Activated naive CD8-positive, alpha-beta T cell (primary cell): Measurements from ENCODE around the gene ILF2.

Experiments
- H3K27ac Mint-ChIP-seq: one replicate; pipeline ENCODE4 v1.8.0; 2021; ENCODE audit warnings: mixed read lengths
- H3K27me3 Mint-ChIP-seq: one replicate; pipeline ENCODE4 v1.8.0; 2021; ENCODE audit warnings: mixed read lengths
- H3K36me3 Mint-ChIP-seq: one replicate; pipeline ENCODE4 v1.8.0; 2021; ENCODE audit warnings: mixed read lengths
- H3K4me1 Mint-ChIP-seq: one replicate; pipeline ENCODE4 v1.8.0; 2021; ENCODE audit warnings: low read depth, mixed read lengths
- H3K4me3 Mint-ChIP-seq: one replicate; pipeline ENCODE4 v1.8.0; 2021; ENCODE audit warnings: mild to moderate bottlenecking, mixed read lengths
- H3K9me3 Mint-ChIP-seq: one replicate; pipeline ENCODE4 v1.8.0; 2021; ENCODE audit warnings: low read depth, mixed read lengths

The ILF2 gene

DNA sequence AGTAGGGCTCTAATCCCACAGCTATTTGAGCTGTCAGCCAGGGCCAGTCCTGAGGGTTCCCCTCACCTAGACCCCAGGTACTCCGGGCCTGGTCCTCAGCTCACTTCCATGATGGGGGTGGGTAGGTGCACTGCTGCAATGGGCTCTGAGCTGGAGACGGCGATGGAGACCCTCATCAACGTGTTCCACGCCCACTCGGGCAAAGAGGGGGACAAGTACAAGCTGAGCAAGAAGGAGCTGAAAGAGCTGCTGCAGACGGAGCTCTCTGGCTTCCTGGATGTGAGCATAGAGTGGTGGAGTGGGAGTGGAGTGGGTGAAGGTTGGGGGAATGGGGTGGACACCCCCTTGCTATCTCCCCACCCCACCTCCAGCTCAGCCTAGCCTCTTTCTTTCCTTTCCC lies 40.4 kb downstream of the ILF2 start:
- Mint-ChIP-seq H3K27me3 (no peaks in the 10 kb centered on the region), H3K36me3 (peaks cover 2% of the 10 kb centered on the region), H3K9me3 (no peaks in the 10 kb centered on the region), H3K4me3 (no peak overlapping the region), H3K4me1 (peaks cover 23% of the 10 kb centered on the region), H3K27ac (no peak overlapping the region)

DNA sequence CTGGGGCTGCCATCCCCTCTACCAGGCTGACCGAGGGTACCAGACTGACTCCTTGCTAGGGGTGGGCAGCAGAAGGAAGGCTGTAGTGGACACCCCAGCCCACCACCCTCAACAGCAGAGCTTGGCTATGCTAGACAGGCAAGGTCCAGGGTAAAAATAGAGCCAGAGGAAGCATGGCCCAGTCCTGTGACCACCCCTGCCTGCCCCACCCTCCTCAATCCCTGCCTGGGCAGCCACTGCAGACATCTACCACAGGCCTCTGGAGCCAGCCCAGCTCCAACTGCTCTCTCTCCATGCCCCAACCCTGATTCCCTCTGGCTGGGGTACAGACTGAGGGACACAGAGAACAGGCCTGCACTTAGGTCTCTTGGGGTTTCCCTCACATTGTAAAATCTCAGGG lies 40.8 kb downstream of the ILF2 start:
- Mint-ChIP-seq H3K36me3 (peaks cover 2% of the 10 kb centered on the region), H3K4me1 (peaks cover 23% of the 10 kb centered on the region), H3K4me3 (no peak overlapping the region), H3K27me3 (no peaks in the 10 kb centered on the region), H3K9me3 (no peaks in the 10 kb centered on the region), H3K27ac (no peak overlapping the region)

- no peak overlapping the region for H3K4me3 Mint-ChIP-seq
- H3K36me3 Mint-ChIP-seq, result peaks cover under 1% of the 10 kb centered on the region
- no peak overlapping the region for H3K27ac Mint-ChIP-seq
- no peaks in the 10 kb centered on the region for H3K27me3 Mint-ChIP-seq
- no peaks in the 10 kb centered on the region for H3K9me3 Mint-ChIP-seq
- peaks cover 23% of the 10 kb centered on the region for H3K4me1 Mint-ChIP-seq
Measured at GRCh38 chr1:153629343-153629665, 41.5 kb downstream of the ILF2 start.

GRCh38 chr1:153628638-153629342 lies 42.0 kb downstream of the ILF2 start:
- no peaks in the 10 kb centered on the region for H3K27me3 Mint-ChIP-seq
- H3K4me3 Mint-ChIP-seq, result no peak overlapping the region
- peaks cover 23% of the 10 kb centered on the region for H3K4me1 Mint-ChIP-seq
- H3K36me3 Mint-ChIP-seq, result no peaks in the 10 kb centered on the region
- H3K9me3 Mint-ChIP-seq, result no peaks in the 10 kb centered on the region
- H3K27ac Mint-ChIP-seq, result no peak overlapping the region

GRCh38 chr1:153627715-153628626 lies 42.8 kb downstream of the ILF2 start, which contains the start of gene S100A1:
TSS of gene S100A1 (plus strand) at chr1:153628434. CDS start at chr1:153630522, 2,088 bp downstream.
- H3K27ac Mint-ChIP-seq, result no peak within 1 kb of the TSS
- no peaks in the 10 kb centered on the region for H3K27me3 Mint-ChIP-seq
- H3K4me3 Mint-ChIP-seq, result no peak within 1 kb of the TSS
- peaks cover 15% of the 10 kb centered on the region for H3K4me1 Mint-ChIP-seq
- no peaks in the 10 kb centered on the region for H3K36me3 Mint-ChIP-seq
- H3K9me3 Mint-ChIP-seq, result no peaks in the 10 kb centered on the region

DNA sequence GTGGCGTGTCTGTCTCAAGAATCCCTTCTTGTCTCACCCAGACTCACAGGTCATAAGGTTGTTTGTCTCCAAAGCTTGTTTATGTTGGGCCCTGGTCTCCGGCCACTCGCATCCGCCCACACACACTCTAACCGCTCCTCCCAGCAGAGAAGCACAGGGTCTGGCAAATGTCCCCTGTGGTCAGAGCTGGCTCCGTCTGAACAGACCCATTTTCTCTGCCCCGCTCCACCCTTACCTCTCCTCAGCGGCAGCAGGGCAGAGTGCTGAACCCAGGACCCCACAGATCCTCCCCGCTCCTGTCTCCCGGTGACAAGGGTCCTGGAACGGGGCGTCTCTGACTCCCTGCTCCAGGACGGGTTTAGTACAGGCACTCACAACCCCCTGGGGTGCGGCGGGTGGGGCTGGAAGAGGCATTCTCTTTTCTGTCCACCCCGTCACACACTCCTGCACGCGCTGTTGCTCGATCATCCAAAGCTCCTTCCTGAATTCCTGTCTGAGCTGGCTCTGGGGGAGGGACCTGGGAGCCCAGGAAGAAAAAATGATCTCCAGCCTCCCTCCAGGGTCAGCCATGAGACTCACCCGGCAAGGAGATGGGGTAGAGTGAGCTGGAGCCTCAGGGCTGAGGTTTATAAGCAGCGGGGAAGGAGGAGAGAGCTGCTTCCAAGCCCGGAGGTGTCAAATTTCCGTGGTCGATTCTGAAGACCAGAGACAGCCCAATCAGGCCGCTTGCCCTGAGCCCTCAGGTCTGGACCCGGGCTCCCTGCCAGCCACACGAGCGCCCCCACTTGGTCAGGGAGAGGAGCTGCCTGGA lies 43.7 kb downstream of the ILF2 start, which contains the start of gene S100A13:
Gene S100A13, minus strand, starts transcription at position 602 of the 811 bp plus-strand sequence. CDS start 1,033 bp downstream, outside the sequence.
- H3K4me1 Mint-ChIP-seq, result peaks cover 9% of the 10 kb centered on the region
- H3K4me3 Mint-ChIP-seq, result no peak within 1 kb of the TSS
- H3K27ac Mint-ChIP-seq, result no peak within 1 kb of the TSS
- no peaks in the 10 kb centered on the region for H3K9me3 Mint-ChIP-seq
- H3K27me3 Mint-ChIP-seq, result no peaks in the 10 kb centered on the region
- H3K36me3 Mint-ChIP-seq, result no peaks in the 10 kb centered on the region

GRCh38 chr1:153626477-153626903 lies 44.3 kb downstream of the ILF2 start:
- H3K4me1 Mint-ChIP-seq, result peaks cover 6% of the 10 kb centered on the region
- no peaks in the 10 kb centered on the region for H3K27me3 Mint-ChIP-seq
- no peaks in the 10 kb centered on the region for H3K9me3 Mint-ChIP-seq
- no peak overlapping the region for H3K27ac Mint-ChIP-seq
- no peaks in the 10 kb centered on the region for H3K36me3 Mint-ChIP-seq
- H3K4me3 Mint-ChIP-seq, result no peak overlapping the region

DNA sequence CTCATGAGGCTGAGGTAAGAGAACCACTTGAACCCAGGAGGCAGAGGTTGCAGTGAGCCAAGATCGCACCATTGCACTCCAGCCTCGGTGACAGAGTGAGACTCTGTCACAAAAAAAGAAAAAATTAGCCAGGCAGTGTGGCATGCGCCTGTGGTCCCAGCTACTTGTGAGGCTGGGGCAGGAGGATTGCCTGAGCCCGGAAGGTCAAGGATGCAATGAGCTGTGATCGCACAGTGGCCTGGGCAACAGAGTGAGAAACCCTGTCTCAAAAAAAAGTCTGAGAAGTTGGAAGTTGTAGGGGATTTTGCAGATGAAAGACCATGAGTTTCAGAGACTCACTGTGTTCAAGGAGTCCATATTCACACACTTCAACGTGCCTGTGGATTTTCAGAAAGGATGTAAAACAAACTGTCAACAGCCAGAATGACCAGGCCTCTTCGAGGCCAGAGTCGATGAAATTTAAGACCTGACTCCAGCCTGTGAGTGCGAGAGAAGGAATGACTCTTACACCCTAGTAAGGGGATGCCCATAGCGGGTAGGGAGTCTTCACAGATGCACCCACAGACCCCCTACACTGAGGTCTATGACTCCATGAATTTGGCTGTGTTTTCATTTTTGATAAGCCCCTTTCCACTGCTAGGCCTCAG lies 45.7 kb downstream of the ILF2 start:
- Mint-ChIP-seq H3K4me1 (no peaks in the 10 kb centered on the region), H3K27me3 (no peaks in the 10 kb centered on the region), H3K36me3 (no peaks in the 10 kb centered on the region), H3K4me3 (no peak overlapping the region), H3K27ac (no peak overlapping the region), H3K9me3 (no peaks in the 10 kb centered on the region)

GRCh38 chr1:153623101-153623500 lies 47.7 kb downstream of the ILF2 start:
- no peak overlapping the region for H3K27ac Mint-ChIP-seq
- H3K4me3 Mint-ChIP-seq, result no peak overlapping the region
- no peaks in the 10 kb centered on the region for H3K9me3 Mint-ChIP-seq
- no peaks in the 10 kb centered on the region for H3K27me3 Mint-ChIP-seq
- no peaks in the 10 kb centered on the region for H3K36me3 Mint-ChIP-seq
- no peaks in the 10 kb centered on the region for H3K4me1 Mint-ChIP-seq

- H3K9me3 Mint-ChIP-seq, result no peaks in the 10 kb centered on the region
Measured at GRCh38 chr1:153619171-153619570, 51.6 kb downstream of the ILF2 start.

GRCh38 chr1:153617663-153618062 lies 53.1 kb downstream of the ILF2 start:
- H3K36me3 Mint-ChIP-seq, result no peaks in the 10 kb centered on the region
- H3K4me1 Mint-ChIP-seq, result no peaks in the 10 kb centered on the region
- H3K27ac Mint-ChIP-seq, result no peak overlapping the region
- H3K9me3 Mint-ChIP-seq, result no peaks in the 10 kb centered on the region
- no peak overlapping the region for H3K4me3 Mint-ChIP-seq
- H3K27me3 Mint-ChIP-seq, result no peaks in the 10 kb centered on the region

More at GRCh38 chr1:153619171-153619570, 51.6 kb downstream of the ILF2 start:
- no peaks in the 10 kb centered on the region for H3K4me1 Mint-ChIP-seq
- H3K4me3 Mint-ChIP-seq, result no peak overlapping the region
- H3K27ac Mint-ChIP-seq, result no peak overlapping the region
- H3K27me3 Mint-ChIP-seq, result no peaks in the 10 kb centered on the region
- no peaks in the 10 kb centered on the region for H3K36me3 Mint-ChIP-seq

DNA sequence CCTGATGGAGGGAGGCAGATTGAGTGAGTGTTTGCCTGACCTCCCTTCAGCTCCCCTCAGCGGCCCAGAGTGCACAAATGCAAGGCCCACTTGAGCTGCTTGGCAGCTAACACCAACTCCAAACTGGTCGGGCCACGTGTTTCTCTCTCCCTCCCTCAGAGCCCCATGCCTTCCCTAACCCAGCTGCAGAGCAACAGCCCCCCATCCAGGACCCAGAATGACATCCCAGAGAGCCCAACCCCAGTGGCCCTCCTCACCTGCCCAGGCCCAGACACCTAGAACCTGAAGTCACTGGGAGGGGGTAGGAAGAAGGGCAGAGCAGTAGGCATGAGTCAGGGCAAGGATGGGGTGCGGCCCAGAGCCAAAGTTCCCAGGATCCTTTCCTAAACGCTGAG lies 53.9 kb downstream of the ILF2 start:
- no peaks in the 10 kb centered on the region for H3K9me3 Mint-ChIP-seq
- H3K4me1 Mint-ChIP-seq, result no peaks in the 10 kb centered on the region
- no peaks in the 10 kb centered on the region for H3K36me3 Mint-ChIP-seq
- no peak overlapping the region for H3K27ac Mint-ChIP-seq
- no peak overlapping the region for H3K4me3 Mint-ChIP-seq
- no peaks in the 10 kb centered on the region for H3K27me3 Mint-ChIP-seq

- Mint-ChIP-seq H3K27me3 (no peaks in the 10 kb centered on the region), H3K27ac (no peak within 1 kb of the TSS), H3K36me3 (no peaks in the 10 kb centered on the region), H3K4me1 (no peaks in the 10 kb centered on the region), H3K9me3 (no peaks in the 10 kb centered on the region), H3K4me3 (no peak within 1 kb of the TSS)
Measured at GRCh38 chr1:153616144-153616916, 54.5 kb downstream of the ILF2 start, which contains the start of gene S100A14. TSS of gene S100A14 (minus strand) at chr1:153616325. CDS start at chr1:153615858, 467 bp downstream.

DNA sequence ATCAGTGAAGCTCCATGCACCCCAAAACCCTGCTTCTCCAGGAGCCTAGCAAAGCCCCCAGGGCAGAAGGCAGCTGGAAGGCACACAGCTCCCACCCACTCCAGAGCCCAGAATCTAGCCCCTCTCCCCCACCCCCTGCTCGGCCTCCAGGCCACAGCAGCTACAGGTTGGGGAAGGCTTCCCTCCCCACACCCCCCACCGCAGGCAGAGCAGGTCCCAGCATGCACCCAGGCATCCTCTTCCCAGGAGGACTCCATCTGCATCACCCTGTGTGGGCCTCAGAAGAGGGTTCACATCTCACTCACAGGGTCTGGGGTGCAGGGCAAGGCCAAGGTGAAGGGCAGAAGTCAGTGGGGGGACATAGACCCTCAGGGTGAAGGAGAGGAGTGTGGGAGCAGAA lies 55.4 kb downstream of the ILF2 start:
- no peaks in the 10 kb centered on the region for H3K27me3 Mint-ChIP-seq
- H3K4me3 Mint-ChIP-seq, result no peak overlapping the region
- no peak overlapping the region for H3K27ac Mint-ChIP-seq
- H3K36me3 Mint-ChIP-seq, result no peaks in the 10 kb centered on the region
- H3K4me1 Mint-ChIP-seq, result no peaks in the 10 kb centered on the region
- H3K9me3 Mint-ChIP-seq, result no peaks in the 10 kb centered on the region
